Right ventricle myocardium superior (tissue), 1 donor: ENCODE data around the gene ATRNL1. TPM values are rescaled to one million over a fixed set of nuclear protein-coding genes. Genes with fewer than 3 reads are reported as not detected.

Experiments used
- ATAC-seq: fragments of 200-7000 bp; cut with Tn5 transposase; one replicate; pipeline ENCODE4 v1.9.1; 2020; ENCODE audit warnings: mild to moderate bottlenecking; ENCODE audit not compliant: poor library complexity
- DNase-seq: peaks from one replicate; pipeline ENCODE4 v3.0.0-alpha.2; 2020
- intact Hi-C: fragments of 100-400 bp; cut with DNase I; formaldehyde crosslinking; loops from one replicate; pipeline ENCODE4 v1.11.2; 2022
- total RNA-seq: library from RNA; stranded (reverse); fragmentation: NEBNext Ultra II Directional; extraction: Animal tissue kit (Norgen Biotek cat#: 25700); gene quantifications from one replicate; pipeline ENCODE4 v1.2.1, GENCODE V29; 2021
- donor health status: DM: no; HTN: yes; CAD: no; lungs with severe emphysema.

ATRNL1 gene
- total RNA-seq, 1 donor from 2014 or later, result 0.38 TPM

GRCh38 chr10:115945701-115946445, 852.7 kb downstream of the ATRNL1 start:
- ATAC-seq, result no peak
- intact Hi-C loops, result loop anchor here (5.0 kb wide), 1 partner anchor 346 kb away; no protein-coding TSS in a partner anchor
- DNase-seq, result no peak

DNA sequence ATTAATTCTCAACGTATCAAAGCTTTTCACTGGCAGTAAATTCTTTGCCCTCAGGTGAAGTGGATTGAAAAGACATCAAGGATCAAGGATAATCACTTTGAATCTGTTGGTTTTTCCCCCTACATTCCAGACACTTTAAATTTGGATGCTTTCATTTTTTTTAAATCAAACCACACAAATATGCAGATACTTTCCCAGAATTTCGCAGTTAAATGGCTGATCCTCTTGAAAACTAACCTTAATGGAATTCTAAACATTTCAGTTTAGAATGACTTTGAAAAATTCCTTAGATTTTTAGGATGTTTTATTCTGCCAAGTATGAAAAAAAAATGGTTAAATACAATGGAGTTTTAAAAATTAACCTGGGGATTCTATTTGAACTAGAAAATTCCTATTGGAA, 853.9 kb downstream of the ATRNL1 start:
- ATAC-seq, result no peak
- no peak for DNase-seq
- intact Hi-C loops, result loop anchor here (5.0 kb wide), 1 partner anchor 345 kb away; no protein-coding TSS in a partner anchor

DNA sequence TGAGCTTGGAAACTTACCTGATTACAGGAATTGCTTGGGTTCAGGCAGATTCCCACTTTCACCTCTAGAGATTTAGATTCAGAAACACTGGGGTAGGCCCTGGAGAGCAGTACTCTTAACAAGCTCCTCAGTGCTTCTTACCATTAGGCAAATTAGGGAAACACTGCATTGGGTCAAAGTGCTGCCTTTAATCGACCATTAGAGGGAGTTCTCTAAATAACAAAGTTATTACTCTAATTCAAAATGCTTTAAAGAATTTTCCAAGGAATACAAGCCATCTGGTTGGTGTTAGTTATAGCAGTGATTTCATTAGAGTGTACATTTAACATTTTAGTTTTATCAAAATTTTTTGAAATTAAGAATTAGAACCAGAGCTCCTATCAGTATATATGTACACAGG, 855.3 kb downstream of the ATRNL1 start:
- intact Hi-C loops, result loop anchor here (5.0 kb wide), 1 partner anchor 344 kb away; no protein-coding TSS in a partner anchor
- peak; percentile 68 for ATAC-seq
- DNase-seq, result no peak

- no peak for DNase-seq
- intact Hi-C loops, result loop anchor here (5.0 kb wide), 1 partner anchor 343 kb away; no protein-coding TSS in a partner anchor
- ATAC-seq, result no peak
Observed at GRCh38 chr10:115949282-115949844, 856.2 kb downstream of the ATRNL1 start.

DNA sequence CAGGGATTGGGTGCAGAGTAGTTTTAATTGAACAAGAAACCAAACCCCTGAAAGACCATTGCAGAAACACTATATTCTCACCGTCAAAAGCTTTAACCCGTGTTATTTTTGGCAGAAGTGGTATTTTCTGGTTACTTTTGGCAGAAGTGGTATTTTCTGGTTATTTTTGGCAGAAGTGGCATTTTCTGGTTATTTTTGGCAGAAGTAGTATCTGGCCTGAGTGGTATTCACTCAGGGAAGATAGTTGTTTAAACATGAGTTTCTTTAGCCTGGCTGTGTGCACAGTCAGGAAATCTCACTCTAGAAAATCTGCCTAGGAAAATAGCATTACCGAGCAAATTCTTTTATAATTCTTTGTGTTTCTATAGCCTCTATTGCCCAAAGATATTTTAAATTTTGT, 857.2 kb downstream of the ATRNL1 start:
- DNase-seq (no peak), ATAC-seq (no peak)
- intact Hi-C loops, result no loop called here

GRCh38 chr10:115951242-115951641, 858.1 kb downstream of the ATRNL1 start:
- intact Hi-C loops, result no loop called here
- ATAC-seq (no peak), DNase-seq (no peak)

DNA sequence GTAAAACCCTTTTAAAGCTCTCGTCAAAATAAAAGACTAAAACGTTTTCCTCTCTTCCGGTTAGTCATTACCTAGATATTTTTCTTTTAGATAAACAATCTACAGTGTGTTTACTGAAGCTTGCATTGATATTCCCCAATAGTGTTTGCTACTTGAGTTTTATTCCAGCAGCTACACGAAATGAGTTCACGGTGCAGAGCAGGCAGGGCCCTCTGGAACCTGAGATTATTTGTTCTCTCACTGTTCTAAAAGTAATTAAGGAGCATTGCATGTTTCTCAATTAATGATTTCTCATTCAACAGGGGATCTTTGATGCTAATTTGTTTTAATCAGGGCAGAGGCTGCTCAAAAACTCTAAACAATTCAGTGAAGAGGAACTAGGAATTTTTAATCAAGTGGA, 860.1 kb downstream of the ATRNL1 start:
- DNase-seq, result no peak
- intact Hi-C loops, result no loop called here
- ATAC-seq, result no peak

- intact Hi-C loops, result no loop called here
- ATAC-seq, result no peak
- no peak for DNase-seq
Observed at GRCh38 chr10:115953968-115954367, 860.8 kb downstream of the ATRNL1 start.

GRCh38 chr10:115956225-115957011, 863.3 kb downstream of the ATRNL1 start:
- intact Hi-C loops, result no loop called here
- ATAC-seq, result no peak
- DNase-seq, result no peak

DNA sequence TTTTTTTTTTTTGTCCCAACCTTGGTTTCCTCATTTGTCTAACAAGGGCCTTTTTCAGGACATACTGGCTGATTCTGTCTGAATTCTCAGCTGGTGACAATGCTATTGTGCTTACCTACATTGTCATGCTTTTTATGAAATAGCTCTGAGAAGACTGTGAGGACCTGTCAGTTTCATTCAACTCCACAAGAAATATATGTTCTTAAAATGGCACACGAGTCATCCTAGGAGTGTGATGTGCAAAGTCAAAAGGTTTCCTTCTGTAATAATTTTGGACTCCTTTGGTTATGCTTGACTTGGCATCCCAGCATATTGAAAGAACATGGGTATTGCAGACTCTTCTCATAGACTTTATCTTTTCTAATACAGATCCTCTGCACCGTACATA, 863.8 kb downstream of the ATRNL1 start:
- intact Hi-C loops, result no loop called here

GRCh38 chr10:115957786-115958442, 864.7 kb downstream of the ATRNL1 start:
- ATAC-seq (no peak), DNase-seq (no peak)
- intact Hi-C loops, result no loop called here

More for the DNA sequence above, 863.8 kb downstream of the ATRNL1 start:
- no peak for DNase-seq
- ATAC-seq, result no peak

- intact Hi-C loops, result no loop called here
- DNase-seq (no peak), ATAC-seq (no peak)
Observed at GRCh38 chr10:115963848-115964247, 870.7 kb downstream of the ATRNL1 start.

GRCh38 chr10:115964827-115965226, 871.7 kb downstream of the ATRNL1 start:
- intact Hi-C loops, result no loop called here
- DNase-seq (no peak), ATAC-seq (no peak)

DNA sequence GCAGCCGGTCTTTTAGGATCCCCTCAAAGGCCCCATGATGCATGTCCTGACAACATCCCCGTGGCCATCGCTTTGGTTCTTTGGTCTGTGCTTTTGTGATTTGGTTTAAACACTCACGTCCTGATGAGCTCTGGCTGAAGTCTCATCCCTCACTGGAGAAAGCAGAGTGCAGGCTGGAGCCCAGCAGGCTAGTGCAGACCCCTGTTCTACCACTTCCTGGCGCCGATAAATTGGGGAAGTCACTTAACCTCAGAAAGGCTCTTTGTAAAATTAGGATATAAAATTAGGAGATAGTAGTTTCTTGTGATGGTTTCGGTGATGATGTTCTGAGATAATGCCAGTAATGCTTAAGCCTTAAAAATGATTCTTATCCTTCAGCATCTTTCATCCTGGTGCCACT, 872.2 kb downstream of the ATRNL1 start:
- no peak for DNase-seq
- intact Hi-C loops, result no loop called here
- no peak for ATAC-seq

DNA sequence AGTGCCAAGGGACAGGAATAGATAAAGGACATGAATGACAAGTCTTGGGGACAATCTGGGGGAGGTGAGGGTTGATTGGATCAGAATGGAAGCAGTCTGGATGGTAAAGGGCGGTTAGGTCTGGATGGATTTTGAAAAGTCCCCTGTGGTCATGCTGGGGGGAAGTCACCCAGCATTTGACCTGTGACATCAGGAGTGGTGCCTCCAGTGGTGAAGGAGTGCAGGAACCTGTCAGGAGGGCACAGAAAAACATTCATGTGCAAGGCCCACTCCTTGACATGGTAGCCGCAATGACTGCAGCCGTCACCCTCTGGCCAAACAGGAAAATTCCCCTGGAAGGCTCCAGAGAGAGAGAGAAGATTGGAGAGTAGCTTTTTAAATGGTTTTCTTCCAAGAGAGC, 875.1 kb downstream of the ATRNL1 start:
- ATAC-seq (no peak), DNase-seq (no peak)
- intact Hi-C loops, result no loop called here

GRCh38 chr10:115969591-115969990, 876.4 kb downstream of the ATRNL1 start:
- ATAC-seq, result no peak
- no peak for DNase-seq

GRCh38 chr10:115971921-115972320, 878.8 kb downstream of the ATRNL1 start:
- ATAC-seq (no peak), DNase-seq (no peak)
- intact Hi-C loops, result no loop called here

More at GRCh38 chr10:115969591-115969990, 876.4 kb downstream of the ATRNL1 start:
- intact Hi-C loops, result no loop called here

DNA sequence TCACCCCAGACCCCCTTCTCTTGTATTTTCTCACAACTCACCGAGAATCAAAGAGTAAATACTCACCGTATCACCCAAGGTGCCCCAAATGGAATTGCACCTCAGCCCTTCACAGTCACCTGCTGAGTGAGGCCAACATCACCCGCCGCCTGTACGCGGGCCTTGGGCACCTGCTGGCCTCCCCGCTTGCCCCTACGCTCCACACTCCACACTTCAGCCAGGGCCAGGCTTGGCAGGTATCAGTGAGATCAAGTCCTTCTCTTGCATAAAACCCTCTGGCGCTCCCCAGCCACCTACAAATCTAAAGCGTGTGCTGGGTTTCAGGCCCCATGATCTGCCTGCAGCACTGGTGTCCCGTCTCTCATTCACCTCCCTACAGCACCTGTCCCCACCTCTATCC, 879.3 kb downstream of the ATRNL1 start:
- ATAC-seq (no peak), DNase-seq (no peak)
- intact Hi-C loops, result no loop called here

- ATAC-seq (no peak), DNase-seq (no peak)
- intact Hi-C loops, result no loop called here
Observed at GRCh38 chr10:115974351-115974750, 881.2 kb downstream of the ATRNL1 start.
